Stimulated activated CD8-positive, alpha-beta memory T cell treated with anti-CD3 and anti-CD28 coated beads, Interleukin-7, amount 100 ng/mL, for 48 hours (primary cell): ENCODE data around the gene MUC16.
"Not testable (repeated sequence)": the region's sequence is repeated elsewhere in the genome, so short reads cannot be mapped to it uniquely, and the experiment has no call there.

ENCODE experiments used
- DNase-seq, 2 donors: peaks; one replicate each; pipeline ENCODE4 v3.0.0-alpha.2; 2020; ENCODE audit warnings: low read depth in 1 of 2; ENCODE audit errors: extremely low read depth in 1 of 2

Gene MUC16

DNA sequence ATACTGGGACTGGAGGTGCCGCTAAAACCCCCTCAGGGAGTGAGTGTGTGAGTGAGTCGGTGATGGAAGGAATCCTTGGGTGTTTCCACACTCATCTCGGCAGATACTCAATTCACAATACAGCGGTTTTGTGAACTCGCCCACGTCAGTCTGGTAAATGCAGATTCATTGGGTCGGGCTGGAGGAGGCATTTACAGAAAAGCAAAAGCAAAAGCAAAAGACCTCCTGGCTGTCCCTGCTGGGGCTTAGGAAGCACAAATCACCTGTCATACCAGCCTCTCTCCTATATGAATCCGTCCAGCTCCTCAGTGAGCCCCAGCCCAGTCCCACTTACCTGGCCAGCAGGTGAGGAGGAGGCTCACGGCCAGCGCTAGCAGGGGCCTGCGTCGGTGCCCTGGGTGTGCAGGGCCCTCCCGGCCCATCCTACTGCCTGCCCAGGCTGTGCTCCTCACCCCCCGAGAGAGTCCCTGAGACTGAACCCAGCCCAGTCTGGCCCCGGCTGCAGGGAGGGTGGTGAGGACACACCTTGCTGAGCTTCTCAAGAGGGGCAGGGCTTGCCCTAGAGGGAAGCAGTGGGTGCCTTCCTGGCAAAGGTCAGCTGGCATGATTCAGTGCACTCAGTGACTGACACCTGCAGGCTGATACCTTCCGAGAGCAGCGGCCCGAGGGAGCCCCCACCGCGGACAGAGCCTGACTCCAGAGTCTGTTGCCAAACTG is at the start of gene MUC16:
MUC16 (minus strand) TSS at position 475 of the 717 bp plus-strand sequence.
- no peak for DNase-seq

GRCh38 chr19:9058905-9059667 is 48.9 kb upstream of the MUC16 start:
- no peak for DNase-seq

- no peak for DNase-seq
These were observed 47.5 kb upstream of the MUC16 start for GRCh38 chr19:9057505-9058258.

GRCh38 chr19:9056131-9056530 is 45.9 kb upstream of the MUC16 start:
- not testable (repeated sequence) for DNase-seq

DNA sequence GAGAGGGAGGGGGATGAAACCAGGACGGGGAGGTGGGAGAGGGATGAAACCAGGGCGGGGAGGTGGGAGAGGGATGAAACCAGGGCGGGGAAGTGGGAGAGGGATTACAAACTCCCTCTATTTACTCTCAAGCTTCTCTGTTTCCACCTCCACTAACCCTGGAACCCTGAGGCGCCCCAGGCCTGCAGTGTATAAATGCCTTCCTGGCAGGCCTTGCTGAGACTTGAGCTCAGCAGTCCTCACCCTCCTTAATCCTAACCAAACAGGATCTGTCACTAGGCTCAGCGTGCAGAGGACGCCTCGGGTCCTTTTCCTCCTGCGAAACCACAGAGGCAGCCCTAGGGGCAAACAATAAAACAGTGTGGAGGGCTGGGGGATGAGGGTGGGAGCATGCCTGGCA is 44.6 kb upstream of the MUC16 start:
- no peak for DNase-seq

- no peak for DNase-seq
These were observed 44.0 kb upstream of the MUC16 start for GRCh38 chr19:9054207-9054606.

GRCh38 chr19:9053674-9054073 is 43.5 kb upstream of the MUC16 start:
- DNase-seq = not testable (repeated sequence)

- DNase-seq = no peak
These were observed 42.7 kb upstream of the MUC16 start for GRCh38 chr19:9052894-9053293.

DNA sequence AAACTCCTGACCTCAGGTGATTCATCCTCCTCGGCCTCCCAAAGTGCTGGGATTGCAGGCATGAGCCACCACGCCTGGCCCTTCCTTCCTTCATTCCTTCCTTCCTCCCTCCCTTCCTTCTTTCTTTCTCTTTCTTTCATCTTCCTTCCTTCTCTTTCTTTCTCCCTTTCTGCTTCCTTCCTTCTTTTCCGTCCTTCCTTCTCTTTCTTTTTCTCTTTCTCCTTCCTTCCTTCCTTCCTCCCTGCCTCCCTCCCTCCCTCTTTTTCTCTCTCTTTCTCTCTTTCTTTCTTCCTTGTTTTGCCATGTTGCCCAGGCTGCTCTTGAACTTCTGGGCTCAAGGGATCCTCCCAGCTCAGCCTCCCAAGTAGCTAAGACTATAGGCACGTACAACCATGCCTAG is 36.5 kb upstream of the MUC16 start:
- no peak for DNase-seq

DNA sequence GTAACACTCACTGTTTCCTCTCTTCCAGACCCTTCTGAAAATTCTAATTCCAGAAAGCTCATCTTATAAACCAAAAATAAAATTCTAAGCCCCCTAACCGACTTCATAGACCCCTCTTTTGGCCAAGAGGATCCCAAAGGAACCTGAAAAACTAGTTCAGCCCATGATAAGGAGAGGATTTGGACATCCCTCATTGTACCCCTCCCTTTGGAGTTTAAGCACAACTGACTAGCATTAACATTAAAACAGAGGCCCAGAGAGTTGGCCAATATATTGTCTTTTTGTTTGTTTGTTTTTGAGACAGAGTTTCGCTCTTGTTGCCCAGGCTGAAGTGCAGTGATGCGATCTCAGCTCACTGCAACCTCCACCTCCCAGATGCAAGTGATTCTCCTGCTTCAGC is 34.2 kb upstream of the MUC16 start:
- no peak for DNase-seq

- no peak for DNase-seq
These were observed 33.3 kb upstream of the MUC16 start for GRCh38 chr19:9043524-9043923.

- no peak for DNase-seq
These were observed 30.8 kb upstream of the MUC16 start for GRCh38 chr19:9041023-9041422.

- DNase-seq = no peak
These were observed 29.9 kb upstream of the MUC16 start for GRCh38 chr19:9040131-9040530.

GRCh38 chr19:9039728-9040127 is 29.5 kb upstream of the MUC16 start:
- DNase-seq = no peak

GRCh38 chr19:9037400-9038062 is 27.3 kb upstream of the MUC16 start:
- DNase-seq = no peak

DNA sequence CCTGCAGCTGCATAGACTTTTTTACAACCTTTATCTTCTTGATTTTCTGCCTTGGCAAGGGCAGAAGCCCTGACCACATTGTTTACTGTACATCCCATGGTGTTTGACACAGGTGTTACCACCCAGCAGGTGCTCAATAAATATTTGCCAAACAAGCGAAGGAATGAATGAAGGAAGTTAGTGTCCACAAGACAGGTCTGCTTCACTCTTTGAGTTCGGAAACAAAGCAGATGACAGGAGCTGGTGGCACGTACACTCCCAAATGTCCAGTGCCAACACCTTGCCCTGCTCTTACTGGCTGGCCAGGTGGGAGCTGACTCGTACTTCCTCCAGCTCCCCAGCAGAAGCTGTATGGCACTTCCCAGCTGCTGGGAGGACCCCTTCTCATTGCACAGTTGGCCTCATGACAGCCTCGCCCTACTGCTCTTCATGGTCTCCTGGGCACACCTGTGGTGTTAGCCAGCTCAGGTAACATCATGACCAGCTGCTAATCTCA is 22.0 kb upstream of the MUC16 start:
- no peak for DNase-seq

DNA sequence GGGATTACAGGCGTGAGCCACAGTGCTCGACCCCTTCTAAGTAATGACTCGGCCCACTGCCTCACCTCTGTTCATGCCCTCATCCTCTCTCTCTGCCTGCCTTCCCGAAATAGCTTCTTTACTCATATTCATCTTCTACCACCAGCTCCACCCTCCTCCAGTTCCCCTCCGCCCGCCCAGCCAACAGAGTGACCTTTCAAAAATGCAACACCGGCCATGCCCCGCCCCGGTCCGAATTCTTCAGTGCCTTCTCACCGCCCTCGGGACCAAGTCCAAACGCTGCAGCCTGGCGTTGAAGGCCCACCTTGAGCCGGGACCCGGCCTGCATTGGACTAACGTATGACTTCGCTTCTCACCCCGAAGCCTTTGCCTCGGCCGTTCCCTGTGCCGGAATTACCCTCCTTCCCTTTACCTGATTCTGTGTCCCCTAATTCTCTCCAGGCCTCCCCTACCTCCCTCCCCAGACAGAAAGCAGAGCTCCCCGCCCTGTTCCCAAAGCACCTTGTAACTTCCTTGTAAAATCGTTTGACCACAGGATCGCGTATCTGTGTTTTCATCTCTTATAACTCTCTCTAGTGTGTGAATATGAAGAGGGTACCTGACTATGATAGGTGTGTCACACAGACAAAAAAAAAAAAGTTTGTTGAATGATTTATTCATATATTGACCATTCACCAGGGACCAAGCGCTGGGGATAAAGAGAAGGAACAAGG is 8.1 kb upstream of the MUC16 start:
- DNase-seq = no peak

GRCh38 chr19:9014803-9015202 is 4.6 kb upstream of the MUC16 start:
- DNase-seq = no peak

DNA sequence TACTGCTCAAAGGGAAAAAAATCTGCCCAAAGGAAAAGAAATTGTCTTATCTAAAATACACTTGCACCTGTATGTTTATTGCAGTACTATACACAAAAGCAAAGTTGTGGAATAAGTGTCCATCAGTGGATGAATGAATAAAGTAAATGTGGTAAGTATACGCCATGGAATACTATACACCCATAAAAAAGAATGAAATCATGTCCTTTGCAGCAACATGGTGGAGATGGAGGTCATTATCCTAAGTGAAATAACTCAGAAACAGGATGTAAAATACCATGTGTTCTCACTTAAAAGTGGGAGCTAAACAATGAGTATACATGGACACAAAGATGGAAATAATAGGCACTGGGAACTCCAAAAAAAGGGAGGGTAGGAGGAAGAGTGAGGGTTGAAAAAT is 3.8 kb upstream of the MUC16 start:
- DNase-seq = no peak

- no peak for DNase-seq
These were observed 1.7 kb upstream of the MUC16 start for GRCh38 chr19:9011875-9012274.
